H1 (cell line): Measurements from ENCODE around the gene WIPF1. TPM values are rescaled to one million over a fixed set of nuclear protein-coding genes. Genes with fewer than 3 reads are reported as not detected.

Source experiments
- CTCF ChIA-PET: fragments of 300-600 bp; sonication (Branson Sonifier 250); formaldehyde crosslinking; loops from one replicate; lab custom pipeline; 2021; ENCODE audit not compliant: partially characterized antibody; lab: Charles Lee
- POLR2A ChIA-PET: fragments of 300-600 bp; sonication (Branson Sonifier 250); formaldehyde crosslinking; loops from one replicate; lab custom pipeline; 2021; ENCODE audit warnings: inconsistent platforms; ENCODE audit not compliant: partially characterized antibody; lab: Charles Lee
- DNase-seq, 2 experiments: peaks; one replicate each; pipeline versions ENCODE4 v3.0.0 to v3.0.0-alpha.2; 2010 to 2022; ENCODE audit warnings: low spot score in 2 of 2, low read depth in 1 of 2, mixed read lengths in 1 of 2
- FAIRE-seq: peaks from 2 replicates; lab custom pipeline; 2011; peaks lifted over from hg19 to GRCh38; lab: Jason Lieb, UNC
- H2AFZ ChIP-seq: 2 replicates; pipeline ENCODE4 v1.8.1; 2012; ENCODE audit warnings: low read length, inconsistent platforms
- H2AK5ac ChIP-seq: 2 replicates; pipeline ENCODE4 v1.6.1; 2013; ENCODE audit warnings: low read depth, low read length
- H2BK120ac ChIP-seq: replicated peaks from 2 replicates; pipeline ENCODE3; 2013; ENCODE audit warnings: low read depth, low read length, inconsistent platforms
- H2BK12ac ChIP-seq: 2 replicates; pipeline ENCODE4 v1.6.1; 2013; ENCODE audit warnings: low read depth, low read length
- H2BK15ac ChIP-seq: 2 replicates; pipeline ENCODE4 v1.6.1; 2013; ENCODE audit warnings: low read length
- H2BK20ac ChIP-seq: 2 replicates; pipeline ENCODE4 v1.6.1; 2013; ENCODE audit warnings: low read length
- H2BK5ac ChIP-seq: 2 replicates; pipeline ENCODE4 v1.6.1; 2013; ENCODE audit warnings: low read depth, low read length
- H3K14ac ChIP-seq: 2 replicates; pipeline ENCODE4 v1.6.1; 2013; ENCODE audit warnings: inconsistent platforms; ENCODE audit not compliant: insufficient read length
- H3K18ac ChIP-seq: 2 replicates; pipeline ENCODE4 v1.6.1; 2013; ENCODE audit warnings: low read length; ENCODE audit errors: extremely low read depth
- H3K23ac ChIP-seq: 2 replicates; pipeline ENCODE4 v1.6.1; 2013; ENCODE audit warnings: inconsistent platforms; ENCODE audit not compliant: insufficient read length
- H3K23me2 ChIP-seq: 2 replicates; pipeline ENCODE4 v1.6.1; 2013; ENCODE audit warnings: low read depth, low read length
- H3K27ac ChIP-seq: 2 replicates; pipeline ENCODE4 v1.6.1; 2011; ENCODE audit warnings: low read depth, low read length, inconsistent platforms
- H3K27me3 ChIP-seq, 4 experiments: replicated peaks in 1 of 4; 1 replicate in 1 of 4; 2 replicates in 3 of 4; pipeline versions ENCODE4 v1.6.1 to v1.8.1; 2011 to 2013; ENCODE audit warnings: low read length in 3 of 4, mild to moderate bottlenecking in 3 of 4, inconsistent platforms in 2 of 4, mixed read lengths in 2 of 4, moderate library complexity in 1 of 4; ENCODE audit not compliant: control insufficient read depth in 3 of 4, insufficient read depth in 3 of 4; ENCODE audit errors: extremely low read depth in 1 of 4
- H3K36me3 ChIP-seq, 4 experiments: 2 replicates each; pipeline versions ENCODE4 v1.6.1 to v1.8.1; 2011 to 2013; ENCODE audit warnings: mild to moderate bottlenecking in 4 of 4, low read length in 3 of 4, moderate library complexity in 2 of 4, control low read depth in 1 of 4, inconsistent platforms in 1 of 4; ENCODE audit not compliant: insufficient read depth in 4 of 4, control insufficient read depth in 2 of 4
- H3K4ac ChIP-seq: replicated peaks from 2 replicates; pipeline ENCODE3; 2013; ENCODE audit warnings: low read length, low read depth, mixed read lengths, inconsistent platforms; ENCODE audit not compliant: insufficient read length
- H3K4me1 ChIP-seq, 4 experiments: replicated peaks in 1 of 4; 1 replicate in 1 of 4; 2 replicates in 3 of 4; pipeline versions ENCODE4 v1.6.1 to v1.8.1; 2011 to 2013; ENCODE audit warnings: low read length in 3 of 4, inconsistent platforms in 2 of 4, mixed read lengths in 1 of 4; ENCODE audit not compliant: insufficient read depth in 4 of 4, control insufficient read depth in 3 of 4
- H3K4me2 ChIP-seq, 2 experiments: 2 replicates each; pipeline versions ENCODE4 v1.6.1 to v1.8.1; 2011 to 2013; ENCODE audit warnings: low read depth in 2 of 2, low read length in 2 of 2, control low read depth in 1 of 2, inconsistent platforms in 1 of 2, mild to moderate bottlenecking in 1 of 2; ENCODE audit not compliant: insufficient read depth in 1 of 2
- H3K4me3 ChIP-seq, 4 experiments: fragments of 200-600, 300-600 bp in 1 of 4; sonication (generic), shearing (Covaris generic), sonication (Bioruptor Twin) in 1 of 4; 2 replicates each; pipeline versions ENCODE4 v1.5.1 to v1.8.1; 2011 to 2016; ENCODE audit warnings: low read length in 4 of 4, low read depth in 3 of 4, control low read depth in 2 of 4, inconsistent platforms in 2 of 4, mild to moderate bottlenecking in 2 of 4, mixed read lengths in 1 of 4, moderate library complexity in 1 of 4; ENCODE audit not compliant: insufficient read depth in 2 of 4; ENCODE audit errors: extremely low read depth in 1 of 4
- H3K56ac ChIP-seq: replicated peaks from 2 replicates; pipeline ENCODE3; 2013; ENCODE audit warnings: low read depth, mild to moderate bottlenecking, mixed read lengths, low read length, inconsistent platforms; ENCODE audit not compliant: insufficient read length
- H3K79me1 ChIP-seq: 2 replicates; pipeline ENCODE4 v1.6.1; 2013; ENCODE audit warnings: low read depth, low read length, control low read depth
- H3K79me2 ChIP-seq, 2 experiments: 2 replicates each; pipeline versions ENCODE4 v1.6.1 to v1.8.1; 2012 to 2013; ENCODE audit warnings: low read length in 2 of 2, mild to moderate bottlenecking in 2 of 2, inconsistent platforms in 1 of 2; ENCODE audit not compliant: insufficient read depth in 2 of 2, control insufficient read depth in 1 of 2
- H3K9ac ChIP-seq, 4 experiments: replicated peaks in 1 of 4; 1 replicate in 1 of 4; 2 replicates in 3 of 4; pipeline versions ENCODE4 v1.6.1 to v1.8.1; 2011 to 2013; ENCODE audit warnings: low read depth in 3 of 4, low read length in 3 of 4, control low read depth in 2 of 4, mild to moderate bottlenecking in 2 of 4, moderate library complexity in 2 of 4, inconsistent platforms in 1 of 4; ENCODE audit errors: extremely low read depth in 1 of 4
- H3K9me3 ChIP-seq, 2 experiments: 2 replicates each; pipeline versions ENCODE4 v1.6.1 to v1.8.1; 2012 to 2013; ENCODE audit warnings: mild to moderate bottlenecking in 2 of 2, moderate library complexity in 2 of 2, control low read depth in 1 of 2, inconsistent platforms in 1 of 2, low read depth in 1 of 2, low read length in 1 of 2, mixed read lengths in 1 of 2; ENCODE audit not compliant: insufficient read depth in 2 of 2
- H4K20me1 ChIP-seq, 2 experiments: replicated peaks in 1 of 2; 2 replicates each; pipeline versions ENCODE3 to v1.8.1; 2011 to 2013; ENCODE audit warnings: inconsistent platforms in 2 of 2, low read length in 2 of 2, mild to moderate bottlenecking in 1 of 2; ENCODE audit not compliant: insufficient read depth in 2 of 2, control insufficient read depth in 1 of 2
- H4K5ac ChIP-seq: 2 replicates; pipeline ENCODE4 v1.6.1; 2013; ENCODE audit warnings: low read length, low read depth, mixed read lengths, inconsistent platforms; ENCODE audit not compliant: insufficient read length
- H4K8ac ChIP-seq: 2 replicates; pipeline ENCODE4 v1.8.0; 2013; ENCODE audit warnings: mild to moderate bottlenecking, moderate library complexity, low read length, inconsistent platforms; ENCODE audit not compliant: insufficient read depth; ENCODE audit errors: extremely low read depth
- H4K91ac ChIP-seq: replicated peaks from 2 replicates; pipeline ENCODE3; 2013; ENCODE audit warnings: low read length, mixed read lengths, inconsistent platforms; ENCODE audit not compliant: insufficient read length
- KDM4A ChIP-seq: IDR thresholded peaks from one replicate; pipeline ENCODE4 v1.7.1; 2012; ENCODE audit warnings: low read depth, mild to moderate bottlenecking, moderate library complexity, low read length, inconsistent platforms; ENCODE audit not compliant: severe bottlenecking
- POLR2AphosphoS5 ChIP-seq: IDR thresholded peaks from 2 replicates; pipeline ENCODE4 v1.6.1; 2011; ENCODE audit warnings: low read depth, low read length
- RXRA ChIP-seq: IDR thresholded peaks from 2 replicates; pipeline ENCODE4 v1.6.1; 2011; ENCODE audit warnings: low read depth, mild to moderate bottlenecking, low read length, moderate library complexity; ENCODE audit not compliant: insufficient read depth
- SIN3A ChIP-seq, 2 experiments: IDR thresholded peaks in 1 of 2; conservative IDR thresholded peaks in 1 of 2; 2 replicates each; pipeline ENCODE4 v1.6.1; 2011 to 2012; ENCODE audit warnings: low read length in 2 of 2, improper control_type of control experiment in 1 of 2, low read depth in 1 of 2, mild to moderate bottlenecking in 1 of 2
- SP1 ChIP-seq: IDR thresholded peaks from 2 replicates; pipeline ENCODE4 v1.6.1; 2011; ENCODE audit warnings: low read depth, low read length
- ZNF274 ChIP-seq: IDR thresholded peaks from 2 replicates; pipeline ENCODE4 v1.7.0; 2012; ENCODE audit warnings: low read length, borderline replicate concordance; ENCODE audit errors: extremely low read depth
- polyA plus RNA-seq, 7 experiments: library from polyadenylated mRNA; depleted of rRNA in 3 of 7; stranded (reverse) in 5 of 7; unstranded in 2 of 7; fragments of >200 nt in 5 of 7; fragments of 200-250 nt in 2 of 7; gene quantifications; 1 replicate in 5 of 7; 2 replicates in 1 of 7; 4 replicates in 1 of 7; pipeline versions ENCODE4 v1.2.1 to v1.2.3, GENCODE V29; 2011 to 2013; ENCODE audit warnings: missing spikeins in 2 of 7, mixed read lengths in 2 of 7
- total RNA-seq: library from RNA; stranded (reverse); fragmentation: NEBNext Ultra II Directional; extraction: Animal tissue kit (Norgen Biotek cat#: 25700); gene quantifications from 2 replicates; pipeline ENCODE4 v1.2.1, GENCODE V29; 2021
- TF ChIP-seq, protein P1 (sequence below): IDR thresholded peaks from 2 replicates; pipeline ENCODE4 v1.6.1; 2011; ENCODE audit warnings: low read depth, mild to moderate bottlenecking, low read length; ENCODE audit not compliant: insufficient read depth

The WIPF1 gene
- total and polyA plus RNA-seq, 2 of the 8 experiments (the other 6 are each of a cell fraction or from before 2014, with no cell fraction given), result 4.7 to 5.2 TPM

DNA sequence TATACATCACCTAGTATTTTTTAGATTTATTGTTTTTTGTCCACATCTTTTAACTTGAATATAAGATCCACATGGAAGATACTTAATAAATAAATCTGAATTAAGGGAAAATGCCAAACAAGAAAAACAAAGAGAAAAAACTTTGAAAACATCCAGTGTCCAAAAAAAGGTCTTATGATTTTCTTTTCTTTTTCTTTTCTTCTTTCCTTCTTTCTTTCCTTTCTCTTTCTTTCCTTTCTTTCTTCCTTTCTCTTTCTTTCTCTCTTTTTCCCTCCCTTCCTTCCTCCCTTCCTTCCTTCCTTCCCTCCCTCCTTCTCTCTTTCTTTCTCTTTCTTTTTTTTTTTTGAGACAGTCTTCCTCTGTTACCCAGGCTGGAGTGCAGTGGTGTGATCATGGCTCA is 29.6 kb upstream of the WIPF1 start:
- Histone ChIP-seq H3K18ac (no peak overlapping the region), H3K9ac (no peak overlapping the region), H2BK120ac (no peak overlapping the region), H3K4me2 (no peak overlapping the region), H3K4me1 (no peaks in the 10 kb centered on the region), H3K14ac (no peak overlapping the region), H3K23ac (no peak overlapping the region), H3K36me3 (no peaks in the 10 kb centered on the region), H4K20me1 (no peaks in the 10 kb centered on the region), H3K27me3 (no peaks in the 10 kb centered on the region), H3K79me2 (no peaks in the 10 kb centered on the region), H4K91ac (no peak overlapping the region), H3K9me3 (no peaks in the 10 kb centered on the region), H3K27ac (no peak overlapping the region), H2BK15ac (no peak overlapping the region), H3K4me3 (no peak overlapping the region), H3K4ac (no peak overlapping the region), H2AK5ac (no peak overlapping the region), H2BK20ac (no peak overlapping the region), H2BK12ac (no peak overlapping the region), H4K5ac (no peak overlapping the region), H2AFZ (no peak overlapping the region), H3K23me2 (no peaks in the 10 kb centered on the region), H3K56ac (no peak overlapping the region), H2BK5ac (no peak overlapping the region), H3K79me1 (no peaks in the 10 kb centered on the region), H4K8ac (no peak overlapping the region)
- DNase-seq, result no peak
- ChIA-PET CTCF (interaction anchor here (0.8 kb wide), 1 partner anchor 12 kb away, joined by 3 read pairs; no protein-coding TSS in a partner anchor), POLR2A (no interaction called here)
- TF ChIP-seq RXRA (no peak), KDM4A (no peak), SP1 (no peak), POLR2AphosphoS5 (no peak), SIN3A (conservative IDR thresholded peaks at IDR 0.05 in 1 of 2, IDR thresholded peaks at IDR 0.05 in 1 of 2; ENCODE audit: low read depth in 1 of 2, low read length in 2 of 2) (no peak), ZNF274 (no peak)
- TF ChIP-seq, protein P1, sequence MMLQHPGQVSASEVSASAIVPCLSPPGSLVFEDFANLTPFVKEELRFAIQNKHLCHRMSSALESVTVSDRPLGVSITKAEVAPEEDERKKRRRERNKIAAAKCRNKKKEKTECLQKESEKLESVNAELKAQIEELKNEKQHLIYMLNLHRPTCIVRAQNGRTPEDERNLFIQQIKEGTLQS, result no peak
- no peak for FAIRE-seq
